Dedifferentiated amniotic fluid mesenchymal stem cell (primary cell): ENCODE measurements around the gene WWC2.

Source experiments
- DNase-seq: peaks from one replicate; pipeline ENCODE4 v3.0.0-alpha.2; 2016; ENCODE audit errors: extremely low spot score

Gene WWC2

GRCh38 chr4:183098723-183099536 is at the start of gene WWC2:
Gene WWC2 (plus strand): TSS chr4:183099257. CDS start chr4:183099492, 235 bp downstream.
- DNase-seq, result peak; percentile 83

GRCh38 chr4:183053681-183054080 is 45.4 kb upstream of the WWC2 start:
- DNase-seq, result no peak

GRCh38 chr4:183057255-183057654 is 41.8 kb upstream of the WWC2 start:
- no peak for DNase-seq

DNA sequence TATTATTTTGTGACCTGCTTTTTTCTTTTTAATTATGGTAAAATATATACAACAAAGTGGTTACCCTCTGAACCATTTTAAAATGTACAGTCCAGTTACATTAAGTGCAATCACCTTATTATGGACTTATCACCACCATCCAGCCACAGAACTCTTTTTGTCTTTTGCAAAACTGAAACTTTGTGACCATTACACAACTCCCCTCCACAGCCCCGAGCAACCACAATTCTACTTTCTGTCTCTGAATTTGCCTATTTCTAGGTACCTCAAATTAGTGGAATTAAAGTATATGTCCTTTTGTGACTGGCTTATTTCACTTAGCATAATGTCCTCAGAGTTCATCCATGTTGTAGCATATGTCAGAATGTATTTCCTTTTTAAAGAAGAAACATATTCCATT is 39.3 kb upstream of the WWC2 start:
- DNase-seq, result no peak

DNA sequence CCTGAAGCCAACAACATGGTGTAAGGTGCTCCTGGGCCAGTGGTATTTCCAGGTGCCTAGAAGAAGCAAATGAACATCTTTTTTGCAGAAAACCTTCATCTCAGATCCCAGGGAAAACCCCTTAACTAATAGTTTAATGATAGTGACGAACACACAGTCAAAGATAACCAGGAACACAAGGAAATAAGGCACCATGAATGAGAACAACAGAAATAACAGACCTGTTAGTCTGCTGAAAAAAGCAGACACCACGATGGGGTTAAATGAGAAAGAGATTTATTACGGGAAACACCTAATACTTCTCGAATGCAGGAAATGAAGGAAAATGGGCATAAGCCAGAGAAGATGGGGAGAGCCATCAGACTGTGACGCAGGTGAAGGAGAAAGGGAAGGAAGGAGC is 30.6 kb upstream of the WWC2 start:
- DNase-seq, result no peak

DNA sequence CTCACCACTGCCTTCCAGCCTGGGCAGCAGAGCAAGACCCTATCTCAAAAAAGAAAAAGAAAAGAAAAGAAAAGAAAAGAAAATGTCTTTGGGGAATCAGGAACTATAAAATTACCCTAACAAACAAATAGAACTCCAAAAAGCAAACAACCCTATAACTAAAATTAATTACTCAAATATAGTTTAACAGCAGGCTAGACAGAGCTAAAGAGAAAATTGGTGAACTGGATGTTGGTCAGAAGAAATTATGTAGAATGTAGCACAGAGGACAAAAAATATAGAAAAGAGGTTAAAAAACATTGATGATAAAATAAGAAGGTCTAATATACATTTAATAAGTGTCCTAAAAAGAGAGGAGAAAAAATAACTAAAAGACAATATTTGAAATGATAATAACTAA is 27.8 kb upstream of the WWC2 start:
- no peak for DNase-seq

DNA sequence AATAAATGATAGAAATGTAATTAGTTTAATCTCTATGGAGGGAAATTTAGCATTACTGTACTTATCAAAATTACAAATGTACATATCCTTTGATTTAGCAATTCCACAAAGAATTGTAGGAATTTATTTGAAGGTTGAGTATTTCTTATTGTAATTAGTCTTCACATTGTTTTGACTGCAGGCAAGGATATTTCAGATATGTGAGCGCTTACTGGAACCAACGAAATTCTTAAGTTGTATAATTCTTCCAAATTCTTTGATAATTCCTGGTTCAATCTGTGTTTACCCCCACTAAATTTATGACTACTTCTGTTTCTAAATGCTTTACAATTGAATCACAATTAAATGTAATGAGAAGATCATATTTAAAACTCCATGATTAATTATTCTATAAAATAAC is 26.9 kb upstream of the WWC2 start:
- DNase-seq, result no peak

GRCh38 chr4:183073838-183074145 is 25.3 kb upstream of the WWC2 start:
- DNase-seq, result no peak

- peak; percentile 42 for DNase-seq
These were observed 24.6 kb upstream of the WWC2 start for GRCh38 chr4:183074288-183074990.

GRCh38 chr4:183078634-183079033 is 20.4 kb upstream of the WWC2 start:
- no peak for DNase-seq

- DNase-seq, result no peak
These were observed 18.5 kb upstream of the WWC2 start for GRCh38 chr4:183080372-183081115.

DNA sequence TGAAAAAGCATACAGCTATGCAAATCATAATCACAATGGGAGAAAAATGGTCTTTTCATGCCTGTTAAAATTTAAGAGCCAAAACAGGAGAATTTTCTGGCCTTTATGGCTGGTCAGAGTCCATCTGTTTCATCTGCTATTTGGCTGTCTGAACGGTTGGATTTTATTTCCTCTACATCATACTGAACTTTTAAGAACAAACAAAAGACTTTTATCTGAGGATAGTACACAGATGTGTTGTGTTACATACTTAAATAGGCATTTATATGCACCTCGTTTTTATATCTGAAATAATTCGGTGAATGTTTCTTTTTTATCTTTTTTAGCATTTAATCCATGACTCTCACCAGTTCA is 18.0 kb upstream of the WWC2 start:
- DNase-seq, result no peak

- no peak for DNase-seq
These were observed 17.0 kb upstream of the WWC2 start for GRCh38 chr4:183082053-183082452.

GRCh38 chr4:183094393-183095198 is 4.5 kb upstream of the WWC2 start:
- DNase-seq, result no peak

GRCh38 chr4:183095199-183095512 is 3.9 kb upstream of the WWC2 start:
- no peak for DNase-seq

- no peak for DNase-seq
These were observed 2.6 kb upstream of the WWC2 start for GRCh38 chr4:183096276-183096965.

DNA sequence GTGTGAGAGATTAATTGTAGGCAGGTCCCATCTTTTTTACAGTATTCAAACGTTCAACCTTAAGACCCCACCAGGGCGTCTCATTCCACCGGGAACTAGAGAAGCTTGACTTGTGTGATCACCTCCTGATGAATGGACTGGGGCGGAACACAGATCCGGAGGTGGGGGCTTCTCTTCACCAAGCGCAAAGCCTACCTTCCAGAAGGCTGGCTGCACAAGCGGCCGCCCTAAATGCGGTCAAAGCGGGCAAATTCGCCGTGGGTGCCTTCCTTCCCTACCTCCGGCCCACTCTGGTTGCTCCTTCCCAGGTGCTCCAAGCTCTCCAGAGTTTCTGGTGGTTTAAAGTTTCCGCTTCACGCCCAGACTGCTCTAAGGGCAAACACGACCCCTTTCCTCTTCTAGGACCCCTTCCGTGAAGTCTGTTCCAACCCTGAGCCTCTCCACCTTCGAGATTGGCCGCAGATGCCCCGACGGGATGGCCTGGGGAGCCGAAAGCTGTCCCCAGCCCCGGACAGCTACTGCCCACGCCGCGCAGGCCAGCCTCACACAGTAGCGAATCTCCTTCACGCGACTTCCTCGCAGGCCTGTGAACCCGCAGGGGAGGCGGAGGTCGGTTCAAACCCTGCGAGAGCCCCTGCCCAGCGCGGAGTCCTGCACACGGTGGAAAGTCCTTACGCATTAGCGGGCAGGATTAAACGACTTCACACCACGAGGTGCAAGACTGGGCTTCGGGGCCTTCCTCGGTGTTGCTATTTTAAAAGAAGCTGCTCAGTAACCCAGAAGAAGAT is 1.6 kb upstream of the WWC2 start:
- no peak for DNase-seq

DNA sequence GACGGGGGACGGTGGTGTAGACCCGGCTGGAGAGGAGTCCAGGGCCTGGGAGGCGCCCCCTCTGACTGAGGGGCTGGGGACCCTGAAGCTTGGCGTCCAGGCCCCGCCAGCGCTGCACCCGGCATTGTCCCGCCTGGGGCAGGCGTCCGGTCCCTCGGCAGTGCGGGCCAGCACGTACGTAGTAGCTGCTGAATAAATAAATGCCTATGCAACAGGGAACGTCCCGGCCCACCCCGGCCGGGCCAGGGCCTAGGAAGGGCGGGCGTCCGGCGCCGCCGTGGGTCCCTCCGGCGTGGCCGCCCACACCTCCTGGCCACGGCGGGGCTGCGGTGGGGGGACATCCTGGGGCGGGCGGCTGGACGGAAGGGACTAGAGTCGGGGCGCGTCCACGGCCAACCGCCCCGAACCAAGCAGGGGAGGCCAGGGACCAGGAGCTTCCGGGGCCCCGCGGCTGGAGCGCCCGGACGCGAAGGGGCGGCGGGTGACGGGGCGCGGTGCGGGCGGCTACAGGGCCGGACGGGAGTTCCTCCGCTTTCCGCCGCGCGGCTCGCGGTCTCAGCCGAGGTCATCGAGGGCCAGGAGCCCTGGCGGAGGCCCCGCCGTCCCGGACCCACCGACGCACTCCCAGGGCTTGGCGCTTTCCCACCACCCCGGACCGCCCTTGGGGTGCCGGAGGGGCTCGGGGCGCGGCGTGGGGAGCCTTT is 886 bp upstream of the WWC2 start:
- peak; percentile 17 for DNase-seq

DNA sequence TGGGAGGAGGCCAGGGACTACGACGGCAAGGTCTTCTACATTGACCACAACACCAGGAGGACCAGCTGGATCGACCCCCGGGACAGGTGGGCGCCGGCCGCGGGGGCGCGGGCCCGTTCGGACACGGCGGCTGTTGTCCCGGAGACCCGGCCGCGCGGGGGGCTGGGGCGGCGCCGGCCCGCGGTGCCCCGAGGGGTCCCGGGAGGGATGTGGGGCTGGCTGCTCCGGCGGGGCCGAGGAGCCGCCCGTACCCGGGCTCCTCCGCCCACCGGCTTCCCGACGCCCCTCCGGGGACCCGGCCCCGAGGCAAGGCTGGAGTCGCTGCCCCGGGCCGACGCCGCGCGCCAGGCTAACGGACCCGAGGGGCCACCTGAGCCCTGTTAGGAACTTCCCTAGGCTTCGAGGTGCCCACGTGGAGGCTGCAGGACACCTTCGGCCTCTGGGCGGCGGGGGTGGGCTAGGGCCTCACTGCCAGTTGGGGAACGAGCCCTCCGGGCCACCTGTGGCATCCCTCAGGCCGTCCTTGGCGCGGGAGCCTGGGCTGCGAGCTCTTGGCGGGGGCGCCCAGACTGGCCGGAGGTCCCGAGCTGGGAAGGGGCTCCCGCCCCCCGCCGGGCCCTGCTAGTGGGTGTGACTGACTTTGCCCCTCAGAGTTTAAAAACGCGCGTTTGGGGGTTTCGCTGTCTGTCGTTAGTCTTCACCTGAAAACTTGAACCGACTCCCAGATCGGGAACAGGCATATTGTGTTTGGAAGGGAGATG is 660 bp downstream of the WWC2 start:
- no peak for DNase-seq

DNA sequence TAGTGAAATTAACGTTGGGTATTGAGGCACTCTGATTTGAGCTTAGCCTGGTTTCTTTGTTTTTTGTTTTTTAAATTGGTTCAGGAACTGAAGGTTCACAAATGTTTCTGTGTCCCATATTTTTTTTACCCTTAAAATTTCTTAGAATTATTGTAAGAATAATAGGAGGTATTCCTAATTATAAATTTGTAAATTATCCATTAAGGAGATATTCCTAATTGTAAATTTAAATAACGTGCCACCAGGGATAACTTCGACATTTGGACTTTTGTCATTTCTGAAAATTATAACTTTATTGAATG is 1.2 kb downstream of the WWC2 start:
- no peak for DNase-seq
